ENCODE results near the gene FOXP1. TPM values are rescaled to one million over a fixed set of nuclear protein-coding genes. Genes with fewer than 3 reads are reported as not detected.

Gene FOXP1
- total and polyA plus RNA-seq, 2 of the 8 experiments (the other 6 are each of a cell fraction or from before 2014, with no cell fraction given): 13.9 to 25.4 TPM

DNA sequence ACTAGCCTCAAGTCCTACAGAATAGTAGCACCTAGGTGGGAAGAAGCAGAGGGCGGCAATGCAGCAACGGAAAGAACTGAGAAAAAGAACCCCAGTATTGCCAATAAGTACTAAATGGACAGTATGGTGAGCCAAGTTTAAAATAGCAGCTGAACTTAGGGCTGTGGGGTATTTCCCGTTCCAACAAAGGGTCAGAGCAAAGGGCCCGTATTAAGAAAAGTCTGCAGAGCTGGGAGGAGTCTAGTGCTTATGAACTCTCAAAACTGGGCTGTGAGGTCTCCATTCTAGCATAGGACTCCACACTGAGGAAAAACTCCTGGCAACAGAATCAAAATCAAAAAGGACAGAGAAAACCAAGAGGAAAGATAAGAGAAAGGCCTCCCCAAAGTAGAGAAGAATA, 250.7 kb downstream of the FOXP1 start:
- POLR2A ChIA-PET (ENCODE audit: partially characterized antibody): no interaction called here
- Histone ChIP-seq H4K20me1 (replicated peaks in 1 of 2; ENCODE audit: control insufficient read depth in 1 of 2, insufficient read depth in 2 of 2, low read length in 2 of 2) (no peaks in the 10 kb centered on the region), H3K23me2 (ENCODE audit: low read depth, low read length) (no peaks in the 10 kb centered on the region), H3K18ac (ENCODE audit: extremely low read depth, low read length) (no peak overlapping the region), H3K27me3 (replicated peaks in 1 of 4; ENCODE audit: control insufficient read depth in 3 of 4, extremely low read depth in 1 of 4, insufficient read depth in 3 of 4, low read length in 3 of 4) (no peaks in the 10 kb centered on the region), H3K27ac (ENCODE audit: low read depth, low read length) (no peak overlapping the region), H3K23ac (ENCODE audit: insufficient read length) (no peak overlapping the region), H2BK12ac (ENCODE audit: low read depth, low read length) (no peak overlapping the region), H3K79me2 (ENCODE audit: control insufficient read depth in 1 of 2, insufficient read depth in 2 of 2, low read length in 2 of 2) (no peaks in the 10 kb centered on the region), H2AFZ (ENCODE audit: low read length) (no peak overlapping the region), H2BK5ac (ENCODE audit: low read depth, low read length) (no peak overlapping the region), H3K36me3 (ENCODE audit: control insufficient read depth in 2 of 4, insufficient read depth in 4 of 4, low read length in 3 of 4) (no peaks in the 10 kb centered on the region; a peak in 1 of 8 replicates), H3K14ac (ENCODE audit: insufficient read length) (no peak overlapping the region), H3K4me3 (ENCODE audit: extremely low read depth in 1 of 4, insufficient read depth in 2 of 4, low read depth in 3 of 4, low read length in 4 of 4) (no peak overlapping the region), H4K5ac (ENCODE audit: insufficient read length, low read depth, low read length) (no peak overlapping the region), H2BK20ac (ENCODE audit: low read length) (no peak overlapping the region), H4K91ac (replicated peaks; ENCODE audit: insufficient read length, low read length) (no peak overlapping the region), H3K9ac (replicated peaks in 1 of 4; ENCODE audit: extremely low read depth in 1 of 4, low read depth in 3 of 4, low read length in 3 of 4) (no peak overlapping the region), H2BK120ac (replicated peaks; ENCODE audit: low read depth, low read length) (no peak overlapping the region), H3K4ac (replicated peaks; ENCODE audit: insufficient read length, low read depth, low read length) (no peak overlapping the region), H2BK15ac (ENCODE audit: low read length) (no peak overlapping the region), H2AK5ac (ENCODE audit: low read depth, low read length) (no peak overlapping the region), H4K8ac (ENCODE audit: extremely low read depth, insufficient read depth, low read length) (no peak overlapping the region), H3K4me2 (ENCODE audit: insufficient read depth in 1 of 2, low read depth in 2 of 2, low read length in 2 of 2) (no peak overlapping the region), H3K9me3 (ENCODE audit: insufficient read depth in 2 of 2, low read depth in 1 of 2, low read length in 1 of 2) (peaks cover 0 to 6% of the 10 kb centered on the region in 2 experiments; a peak in 1 of 4 replicates), H3K79me1 (ENCODE audit: low read depth, low read length) (no peaks in the 10 kb centered on the region), H3K4me1 (replicated peaks in 1 of 4; ENCODE audit: control insufficient read depth in 3 of 4, insufficient read depth in 4 of 4, low read length in 3 of 4) (no peaks in the 10 kb centered on the region; a peak in 1 of 7 replicates), H3K56ac (replicated peaks; ENCODE audit: insufficient read length, low read depth, low read length) (no peak overlapping the region)
- CTCF ChIA-PET (ENCODE audit: partially characterized antibody): interaction anchor here (2.3 to 3.1 kb wide), 2 partner anchors 24 to 65 kb away, joined by 6 to 8 read pairs; no protein-coding TSS in a partner anchor
- FAIRE-seq (no peak), DNase-seq (ENCODE audit: low read depth in 1 of 2, low spot score in 2 of 2) (no peak)
- WGBS, 2 experiments (ENCODE audit: extremely low coverage in 1 of 2, insufficient coverage in 1 of 2, insufficient read length in 1 of 2, insufficient replicate concordance in 2 of 2, low coverage in 1 of 2, low lambda C conversion rate in 2 of 2, missing lambda C conversion rate in 1 of 2): 99% methylated on average over 4 of the region's 4 CpGs; no CpG with 5 or more reads in 1 of the 2 experiments
- TF ChIP-seq, protein P1, sequence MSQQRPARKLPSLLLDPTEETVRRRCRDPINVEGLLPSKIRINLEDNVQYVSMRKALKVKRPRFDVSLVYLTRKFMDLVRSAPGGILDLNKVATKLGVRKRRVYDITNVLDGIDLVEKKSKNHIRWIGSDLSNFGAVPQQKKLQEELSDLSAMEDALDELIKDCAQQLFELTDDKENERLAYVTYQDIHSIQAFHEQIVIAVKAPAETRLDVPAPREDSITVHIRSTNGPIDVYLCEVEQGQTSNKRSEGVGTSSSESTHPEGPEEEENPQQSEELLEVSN (IDR thresholded peaks at IDR 0.05): no peak
- TF ChIP-seq SRF (IDR thresholded peaks at IDR 0.05; ENCODE audit: low read depth, low read length): no peak
- no peak for TF ChIP-seq EP300 (IDR thresholded peaks at IDR 0.05; ENCODE audit: borderline replicate concordance in 1 of 2, low read depth in 2 of 2, low read length in 2 of 2)
- no peak for TF ChIP-seq SAP30 (IDR thresholded peaks at IDR 0.05; ENCODE audit: insufficient read depth, insufficient replicate concordance, low read length)
- TF ChIP-seq RFX5 (IDR thresholded peaks at IDR 0.05; ENCODE audit: borderline replicate concordance, low read depth, low read length): no peak
- TF ChIP-seq YY1 (IDR thresholded peaks at IDR 0.05; ENCODE audit: low read depth, low read length): no peak
- TF ChIP-seq CHD1 (IDR thresholded peaks at IDR 0.05; ENCODE audit: low read depth, low read length): no peak
- no peak for TF ChIP-seq GTF2F1 (IDR thresholded peaks at IDR 0.05; ENCODE audit: borderline replicate concordance, low read depth, low read length)
- no peak for TF ChIP-seq PHF8 (conservative IDR thresholded peaks at IDR 0.05; ENCODE audit: low read depth, low read length)
- TF ChIP-seq TBP (IDR thresholded peaks at IDR 0.05; ENCODE audit: low read depth, low read length): no peak

Data from H1 (cell line).